Astrocyte (in vitro differentiated cells and primary cell): Measurements from ENCODE around the gene CCDC77. TPM values are rescaled to one million over a fixed set of nuclear protein-coding genes. Genes with fewer than 3 reads are reported as not detected.

Experiments
- DNase-seq: peaks from one replicate; pipeline ENCODE4 v3.0.0-alpha.2; 2010; ENCODE audit warnings: low read depth
- FAIRE-seq: peaks from 2 replicates; lab custom pipeline; 2011; peaks lifted over from hg19 to GRCh38; lab: Jason Lieb, UNC
- H2AFZ ChIP-seq: 2 replicates; pipeline ENCODE4 v1.6.0; 2012; ENCODE audit warnings: low read depth, low read length, inconsistent platforms
- H3K27ac ChIP-seq: 2 replicates; pipeline ENCODE4 v1.5.1; 2011; ENCODE audit warnings: low read depth, low read length, inconsistent platforms
- H3K27me3 ChIP-seq: 2 replicates; pipeline ENCODE4 v1.6.0; 2011; ENCODE audit warnings: low read length, inconsistent platforms; ENCODE audit not compliant: insufficient read depth
- H3K36me3 ChIP-seq: 2 replicates; pipeline ENCODE4 v1.5.1; 2011; ENCODE audit warnings: low read length, inconsistent platforms; ENCODE audit not compliant: insufficient read depth
- H3K4me1 ChIP-seq: 2 replicates; pipeline ENCODE4 v1.5.1; 2011; ENCODE audit warnings: low read length, inconsistent platforms; ENCODE audit not compliant: insufficient read depth
- H3K4me2 ChIP-seq: 2 replicates; pipeline ENCODE4 v1.6.0; 2012; ENCODE audit warnings: low read length, inconsistent platforms
- H3K4me3 ChIP-seq: 2 replicates; pipeline ENCODE4 v1.5.1; 2011; ENCODE audit warnings: low read depth, mild to moderate bottlenecking, low read length, inconsistent platforms; ENCODE audit not compliant: insufficient read depth
- H3K79me2 ChIP-seq: 2 replicates; pipeline ENCODE4 v1.6.0; 2012; ENCODE audit warnings: mild to moderate bottlenecking, low read length, inconsistent platforms; ENCODE audit not compliant: insufficient read depth
- H3K9ac ChIP-seq: 2 replicates; pipeline ENCODE4 v1.6.0; 2012; ENCODE audit warnings: mild to moderate bottlenecking, low read length, inconsistent platforms
- H3K9me3 ChIP-seq: 2 replicates; pipeline ENCODE4 v1.5.1; 2012; ENCODE audit warnings: low read depth, mild to moderate bottlenecking, low read length, inconsistent platforms; ENCODE audit not compliant: insufficient read depth
- H4K20me1 ChIP-seq: 2 replicates; pipeline ENCODE4 v1.6.0; 2012; ENCODE audit warnings: low read length, inconsistent platforms; ENCODE audit not compliant: insufficient read depth
- H3K27ac Mint-ChIP-seq: one replicate; pipeline ENCODE4 v1.8.0; 2021; ENCODE audit warnings: mild to moderate bottlenecking, mixed read lengths; ENCODE audit not compliant: unreplicated experiment
- H3K27me3 Mint-ChIP-seq: one replicate; pipeline ENCODE4 v1.8.0; 2021; ENCODE audit warnings: low read depth, mixed read lengths; ENCODE audit not compliant: unreplicated experiment
- H3K36me3 Mint-ChIP-seq: one replicate; pipeline ENCODE4 v1.8.0; 2021; ENCODE audit warnings: low read depth, mixed read lengths; ENCODE audit not compliant: unreplicated experiment
- H3K4me1 Mint-ChIP-seq: one replicate; pipeline ENCODE4 v1.8.0; 2021; ENCODE audit warnings: low read depth, mixed read lengths; ENCODE audit not compliant: unreplicated experiment
- H3K4me3 Mint-ChIP-seq: one replicate; pipeline ENCODE4 v1.8.0; 2021; ENCODE audit warnings: mild to moderate bottlenecking, moderate library complexity, mixed read lengths; ENCODE audit not compliant: unreplicated experiment
- H3K9me3 Mint-ChIP-seq: one replicate; pipeline ENCODE4 v1.8.0; 2021; ENCODE audit warnings: mild to moderate bottlenecking, mixed read lengths; ENCODE audit not compliant: unreplicated experiment
- EZH2 ChIP-seq: IDR thresholded peaks from 2 replicates; pipeline ENCODE4 v1.6.1; 2012; ENCODE audit warnings: mild to moderate bottlenecking, low read length, inconsistent platforms; ENCODE audit not compliant: insufficient read depth
- total RNA-seq: library from RNA; stranded (reverse); gene quantifications from 2 replicates; pipeline ENCODE4 v1.2.1, GENCODE V29; 2021
- TF ChIP-seq, protein P1 (sequence below): IDR thresholded peaks from 2 replicates; pipeline ENCODE4 v1.5.1; 2011; ENCODE audit warnings: low read depth, mild to moderate bottlenecking, inconsistent platforms, low read length, moderate library complexity; ENCODE audit not compliant: insufficient read depth

The CCDC77 gene
- total RNA-seq, 1 donor from 2014 or later: 9.3 TPM

DNA sequence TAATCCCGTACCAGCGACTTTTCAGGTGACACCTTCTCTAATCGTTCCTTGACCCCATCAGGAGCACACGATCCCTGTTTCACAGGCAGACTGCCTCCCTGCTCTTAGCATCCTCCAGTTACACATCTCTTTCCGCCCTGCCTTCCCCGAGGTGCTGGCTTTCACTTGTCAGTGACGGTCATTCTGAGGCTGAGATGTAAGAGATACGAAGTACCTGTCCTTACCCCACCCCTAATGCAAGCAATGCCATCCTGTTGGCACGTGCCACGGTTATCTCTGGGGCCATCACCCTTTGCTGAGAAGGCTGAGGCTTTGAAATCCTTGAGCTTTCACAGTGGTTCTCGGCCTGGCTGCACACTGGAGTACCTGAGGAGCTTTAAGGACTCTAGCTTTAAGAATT, 82.7 kb downstream of the CCDC77 start:
- H3K27ac ChIP-seq: no peak overlapping the region
- no peaks in the 10 kb centered on the region for H3K79me2 ChIP-seq
- H3K9ac ChIP-seq: no peak overlapping the region
- H3K4me2 ChIP-seq: no peak overlapping the region
- no peak for TF ChIP-seq EZH2
- TF ChIP-seq, protein P1, sequence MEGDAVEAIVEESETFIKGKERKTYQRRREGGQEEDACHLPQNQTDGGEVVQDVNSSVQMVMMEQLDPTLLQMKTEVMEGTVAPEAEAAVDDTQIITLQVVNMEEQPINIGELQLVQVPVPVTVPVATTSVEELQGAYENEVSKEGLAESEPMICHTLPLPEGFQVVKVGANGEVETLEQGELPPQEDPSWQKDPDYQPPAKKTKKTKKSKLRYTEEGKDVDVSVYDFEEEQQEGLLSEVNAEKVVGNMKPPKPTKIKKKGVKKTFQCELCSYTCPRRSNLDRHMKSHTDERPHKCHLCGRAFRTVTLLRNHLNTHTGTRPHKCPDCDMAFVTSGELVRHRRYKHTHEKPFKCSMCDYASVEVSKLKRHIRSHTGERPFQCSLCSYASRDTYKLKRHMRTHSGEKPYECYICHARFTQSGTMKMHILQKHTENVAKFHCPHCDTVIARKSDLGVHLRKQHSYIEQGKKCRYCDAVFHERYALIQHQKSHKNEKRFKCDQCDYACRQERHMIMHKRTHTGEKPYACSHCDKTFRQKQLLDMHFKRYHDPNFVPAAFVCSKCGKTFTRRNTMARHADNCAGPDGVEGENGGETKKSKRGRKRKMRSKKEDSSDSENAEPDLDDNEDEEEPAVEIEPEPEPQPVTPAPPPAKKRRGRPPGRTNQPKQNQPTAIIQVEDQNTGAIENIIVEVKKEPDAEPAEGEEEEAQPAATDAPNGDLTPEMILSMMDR: no peak
- no peaks in the 10 kb centered on the region for H3K9me3 ChIP-seq
- H3K4me3 ChIP-seq: no peak overlapping the region
- H3K4me3 Mint-ChIP-seq: no peak overlapping the region
- peaks cover 12% of the 10 kb centered on the region for H3K4me1 Mint-ChIP-seq
- no peaks in the 10 kb centered on the region for H4K20me1 ChIP-seq
- H3K27me3 ChIP-seq: peaks cover 27% of the 10 kb centered on the region
- H3K9me3 Mint-ChIP-seq: peaks cover 4% of the 10 kb centered on the region
- H3K27ac Mint-ChIP-seq: no peak overlapping the region
- H2AFZ ChIP-seq: no peak overlapping the region
- FAIRE-seq (no peak), DNase-seq (no peak)
- H3K27me3 Mint-ChIP-seq: peaks cover 13% of the 10 kb centered on the region
- no peaks in the 10 kb centered on the region for H3K36me3 ChIP-seq
- peaks cover 2% of the 10 kb centered on the region for H3K36me3 Mint-ChIP-seq
- peaks cover 14% of the 10 kb centered on the region for H3K4me1 ChIP-seq

DNA sequence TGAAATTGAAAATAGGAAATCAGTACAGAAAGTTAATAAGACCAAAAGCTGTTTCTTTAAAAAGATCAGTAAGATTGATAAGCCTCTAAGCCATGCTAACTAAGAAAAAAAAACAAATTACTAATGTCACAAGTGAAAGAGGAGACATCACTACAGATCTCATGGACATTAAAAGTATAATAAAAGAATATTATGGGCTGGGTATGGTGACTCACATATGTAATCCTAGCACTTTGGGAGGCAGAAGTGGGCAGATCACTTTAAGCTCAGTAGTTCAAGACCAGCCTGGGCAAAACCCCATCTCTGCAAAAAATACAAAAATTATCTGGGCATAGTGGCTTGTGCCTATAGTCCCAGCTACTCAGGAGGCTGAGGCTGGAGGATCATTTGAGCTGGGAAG, 88.8 kb downstream of the CCDC77 start:
- Histone ChIP-seq H3K4me1 (no peaks in the 10 kb centered on the region), H4K20me1 (no peaks in the 10 kb centered on the region), H3K9ac (no peak overlapping the region), H3K27ac (no peak overlapping the region), H3K4me3 (no peak overlapping the region), H2AFZ (no peak overlapping the region), H3K9me3 (peaks cover 6% of the 10 kb centered on the region), H3K27me3 (peaks cover 14% of the 10 kb centered on the region), H3K79me2 (no peaks in the 10 kb centered on the region), H3K4me2 (no peak overlapping the region), H3K36me3 (no peaks in the 10 kb centered on the region)
- DNase-seq (no peak), FAIRE-seq (no peak)
- Mint-ChIP-seq H3K4me1 (no peaks in the 10 kb centered on the region), H3K4me3 (no peak overlapping the region), H3K36me3 (no peaks in the 10 kb centered on the region), H3K27ac (no peak overlapping the region), H3K9me3 (peaks cover 29% of the 10 kb centered on the region), H3K27me3 (peaks cover 2% of the 10 kb centered on the region)
- TF ChIP-seq, protein P1: no peak
- TF ChIP-seq EZH2: no peak

Other genes starting within 250 kb of the CCDC77 start
- 2.6 and 3.0 TPM in 2 replicates for gene SLC6A12, start 187.5 kb upstream of the CCDC77 start, total RNA-seq
- gene SLC6A13, start 138.8 kb upstream of the CCDC77 start, total RNA-seq: 2.4 and 2.6 TPM in 2 replicates
- 79.8 and 80.8 TPM in 2 replicates for gene KDM5A, start 12.3 kb upstream of the CCDC77 start, total RNA-seq
- 3.6 and 4.6 TPM in 2 replicates for gene B4GALNT3, start 58.3 kb downstream of the CCDC77 start, total RNA-seq